ENCODE results near the gene ATF5. TPM values are rescaled to one million over a fixed set of nuclear protein-coding genes. Genes with fewer than 3 reads are reported as not detected.
A peak's percentile ranks its signal among the peaks of the same experiment; 100 is the strongest.

ATF5 gene
- total and polyA plus RNA-seq, 10 of the 15 experiments (the other 5 are each of a cell fraction or from before 2014, with no cell fraction given): 9.1 to 133 (median 24.0) TPM

DNA sequence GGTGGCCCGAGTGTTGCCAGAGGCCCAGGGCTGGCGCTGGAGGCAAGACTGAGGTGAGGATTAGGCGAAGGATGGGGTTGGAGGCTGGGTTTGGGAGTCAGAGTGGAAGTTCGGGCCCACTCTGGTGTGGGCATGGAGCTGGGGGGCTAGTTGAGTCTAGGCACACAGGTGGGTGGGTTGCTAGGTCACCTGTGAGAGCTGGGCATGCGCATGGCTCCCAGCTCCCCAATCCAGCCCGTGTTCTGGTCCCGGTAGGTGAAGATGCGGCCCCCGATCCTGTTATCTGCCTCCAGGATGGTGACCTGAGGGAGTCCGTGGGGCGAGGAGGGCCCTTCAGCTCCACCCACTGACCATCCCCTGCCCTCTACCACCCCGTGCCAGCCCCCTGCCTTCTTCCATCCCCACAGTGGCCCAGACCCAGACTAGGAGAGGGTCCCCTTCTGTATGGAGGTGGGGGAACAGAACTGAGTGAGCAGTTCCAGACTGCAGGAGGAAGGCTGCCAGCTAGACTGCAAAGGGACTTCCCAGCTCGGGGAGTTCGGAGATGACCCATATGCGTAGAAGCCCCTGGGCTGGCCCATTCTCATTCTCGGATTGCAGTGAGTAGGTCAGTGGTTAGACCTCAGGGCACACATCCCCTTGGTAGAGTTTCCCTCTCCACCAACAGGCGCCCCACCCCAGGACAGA lies 34.0 kb upstream of the ATF5 start (continued):
- TF ChIP-seq JUNB (IDR thresholded peaks at IDR 0.05) (peak; percentile 45; the same call in 1 of the 2 replicates), GABPA (IDR thresholded peaks at IDR 0.05; ENCODE audit: low read depth) (no peak), HCFC1 (IDR thresholded peaks at IDR 0.05; ENCODE audit: low read length) (no peak), MYB (IDR thresholded peaks at IDR 0.05; ENCODE audit: borderline replicate concordance, low read depth, low read length) (no peak), IKZF2 (IDR thresholded peaks at IDR 0.05) (peak; percentile 73 to 81; a peak in 3 of 4 replicates), MTA3 (IDR thresholded peaks at IDR 0.05; ENCODE audit: borderline replicate concordance, low read length) (0 out of 2 replicates have a peak, but pooled peaks have one; percentile 44), CREB1 (IDR thresholded peaks at IDR 0.05; ENCODE audit: low read depth) (peak; percentile 37; the same call in 1 of the 2 replicates), HDGF (IDR thresholded peaks at IDR 0.05) (no peak), ZNF207 (IDR thresholded peaks at IDR 0.05; ENCODE audit: borderline replicate concordance) (no peak), MYC (IDR thresholded peaks at IDR 0.05; ENCODE audit: insufficient read depth, insufficient read length, insufficient replicate concordance, low read length, severe bottlenecking) (no peak), RB1 (IDR thresholded peaks at IDR 0.05; ENCODE audit: borderline replicate concordance) (no peak), NR2C2 (IDR thresholded peaks at IDR 0.05; ENCODE audit: borderline replicate concordance, control insufficient read depth, insufficient read length, low read depth) (no peak), ZBED1 (IDR thresholded peaks at IDR 0.05; ENCODE audit: borderline replicate concordance) (no peak), CEBPB (IDR thresholded peaks at IDR 0.05; ENCODE audit: borderline replicate concordance in 1 of 2, low read depth in 2 of 2, low read length in 2 of 2) (no peak), TARDBP (IDR thresholded peaks at IDR 0.05; ENCODE audit: borderline replicate concordance) (no peak), HDAC2 (IDR thresholded peaks at IDR 0.05) (no peak), BMI1 (IDR thresholded peaks at IDR 0.05; ENCODE audit: borderline replicate concordance) (no peak), ZNF274 (IDR thresholded peaks at IDR 0.05; ENCODE audit: insufficient read depth, insufficient read length) (no peak), ETV6 (conservative IDR thresholded peaks at IDR 0.05 in 1 of 2, IDR thresholded peaks at IDR 0.05 in 1 of 2; ENCODE audit: borderline replicate concordance in 1 of 2, low read depth in 1 of 2) (peak in 1 of 2 experiments; percentile 52; a peak in 2 of 4 replicates), RBBP5 (conservative IDR thresholded peaks at IDR 0.05) (no peak), ZNF622 (IDR thresholded peaks at IDR 0.05) (no peak)
- TF ChIP-seq, protein P1, sequence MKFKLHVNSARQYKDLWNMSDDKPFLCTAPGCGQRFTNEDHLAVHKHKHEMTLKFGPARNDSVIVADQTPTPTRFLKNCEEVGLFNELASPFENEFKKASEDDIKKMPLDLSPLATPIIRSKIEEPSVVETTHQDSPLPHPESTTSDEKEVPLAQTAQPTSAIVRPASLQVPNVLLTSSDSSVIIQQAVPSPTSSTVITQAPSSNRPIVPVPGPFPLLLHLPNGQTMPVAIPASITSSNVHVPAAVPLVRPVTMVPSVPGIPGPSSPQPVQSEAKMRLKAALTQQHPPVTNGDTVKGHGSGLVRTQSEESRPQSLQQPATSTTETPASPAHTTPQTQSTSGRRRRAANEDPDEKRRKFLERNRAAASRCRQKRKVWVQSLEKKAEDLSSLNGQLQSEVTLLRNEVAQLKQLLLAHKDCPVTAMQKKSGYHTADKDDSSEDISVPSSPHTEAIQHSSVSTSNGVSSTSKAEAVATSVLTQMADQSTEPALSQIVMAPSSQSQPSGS (IDR thresholded peaks at IDR 0.05; ENCODE audit: low read length): no peak
- TF ChIP-seq, protein P2, sequence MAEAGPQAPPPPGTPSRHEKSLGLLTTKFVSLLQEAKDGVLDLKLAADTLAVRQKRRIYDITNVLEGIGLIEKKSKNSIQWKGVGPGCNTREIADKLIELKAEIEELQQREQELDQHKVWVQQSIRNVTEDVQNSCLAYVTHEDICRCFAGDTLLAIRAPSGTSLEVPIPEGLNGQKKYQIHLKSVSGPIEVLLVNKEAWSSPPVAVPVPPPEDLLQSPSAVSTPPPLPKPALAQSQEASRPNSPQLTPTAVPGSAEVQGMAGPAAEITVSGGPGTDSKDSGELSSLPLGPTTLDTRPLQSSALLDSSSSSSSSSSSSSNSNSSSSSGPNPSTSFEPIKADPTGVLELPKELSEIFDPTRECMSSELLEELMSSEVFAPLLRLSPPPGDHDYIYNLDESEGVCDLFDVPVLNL (IDR thresholded peaks at IDR 0.05; ENCODE audit: low read depth, low read length): no peak
- TF ChIP-seq, protein P3, sequence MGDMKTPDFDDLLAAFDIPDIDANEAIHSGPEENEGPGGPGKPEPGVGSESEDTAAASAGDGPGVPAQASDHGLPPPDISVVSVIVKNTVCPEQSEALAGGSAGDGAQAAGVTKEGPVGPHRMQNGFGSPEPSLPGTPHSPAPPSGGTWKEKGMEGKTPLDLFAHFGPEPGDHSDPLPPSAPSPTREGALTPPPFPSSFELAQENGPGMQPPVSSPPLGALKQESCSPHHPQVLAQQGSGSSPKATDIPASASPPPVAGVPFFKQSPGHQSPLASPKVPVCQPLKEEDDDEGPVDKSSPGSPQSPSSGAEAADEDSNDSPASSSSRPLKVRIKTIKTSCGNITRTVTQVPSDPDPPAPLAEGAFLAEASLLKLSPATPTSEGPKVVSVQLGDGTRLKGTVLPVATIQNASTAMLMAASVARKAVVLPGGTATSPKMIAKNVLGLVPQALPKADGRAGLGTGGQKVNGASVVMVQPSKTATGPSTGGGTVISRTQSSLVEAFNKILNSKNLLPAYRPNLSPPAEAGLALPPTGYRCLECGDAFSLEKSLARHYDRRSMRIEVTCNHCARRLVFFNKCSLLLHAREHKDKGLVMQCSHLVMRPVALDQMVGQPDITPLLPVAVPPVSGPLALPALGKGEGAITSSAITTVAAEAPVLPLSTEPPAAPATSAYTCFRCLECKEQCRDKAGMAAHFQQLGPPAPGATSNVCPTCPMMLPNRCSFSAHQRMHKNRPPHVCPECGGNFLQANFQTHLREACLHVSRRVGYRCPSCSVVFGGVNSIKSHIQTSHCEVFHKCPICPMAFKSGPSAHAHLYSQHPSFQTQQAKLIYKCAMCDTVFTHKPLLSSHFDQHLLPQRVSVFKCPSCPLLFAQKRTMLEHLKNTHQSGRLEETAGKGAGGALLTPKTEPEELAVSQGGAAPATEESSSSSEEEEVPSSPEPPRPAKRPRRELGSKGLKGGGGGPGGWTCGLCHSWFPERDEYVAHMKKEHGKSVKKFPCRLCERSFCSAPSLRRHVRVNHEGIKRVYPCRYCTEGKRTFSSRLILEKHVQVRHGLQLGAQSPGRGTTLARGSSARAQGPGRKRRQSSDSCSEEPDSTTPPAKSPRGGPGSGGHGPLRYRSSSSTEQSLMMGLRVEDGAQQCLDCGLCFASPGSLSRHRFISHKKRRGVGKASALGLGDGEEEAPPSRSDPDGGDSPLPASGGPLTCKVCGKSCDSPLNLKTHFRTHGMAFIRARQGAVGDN (IDR thresholded peaks at IDR 0.05): peak; percentile 38; the same call in 1 of the 2 replicates
- TF ChIP-seq, protein P4, sequence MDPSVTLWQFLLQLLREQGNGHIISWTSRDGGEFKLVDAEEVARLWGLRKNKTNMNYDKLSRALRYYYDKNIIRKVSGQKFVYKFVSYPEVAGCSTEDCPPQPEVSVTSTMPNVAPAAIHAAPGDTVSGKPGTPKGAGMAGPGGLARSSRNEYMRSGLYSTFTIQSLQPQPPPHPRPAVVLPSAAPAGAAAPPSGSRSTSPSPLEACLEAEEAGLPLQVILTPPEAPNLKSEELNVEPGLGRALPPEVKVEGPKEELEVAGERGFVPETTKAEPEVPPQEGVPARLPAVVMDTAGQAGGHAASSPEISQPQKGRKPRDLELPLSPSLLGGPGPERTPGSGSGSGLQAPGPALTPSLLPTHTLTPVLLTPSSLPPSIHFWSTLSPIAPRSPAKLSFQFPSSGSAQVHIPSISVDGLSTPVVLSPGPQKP (IDR thresholded peaks at IDR 0.05; ENCODE audit: low read depth, low read length): no peak
